Measurements from ENCODE around the gene ARRDC2.

- TF ChIP-seq POLR2A (IDR thresholded peaks at IDR 0.05) (no peak), CTCF (IDR thresholded peaks at IDR 0.05) (no peak), POLR2AphosphoS5 (IDR thresholded peaks at IDR 0.05; ENCODE audit: insufficient read depth in 1 of 2, low read depth in 1 of 2) (no peak)
These were observed 55.5 kb downstream of the ARRDC2 start for GRCh38 chr19:18063463-18063862.

All from vagina (tissue), 2 donors.